ENCODE data around the gene ARHGEF12. TPM values are rescaled to one million over a fixed set of nuclear protein-coding genes. Genes with fewer than 3 reads are reported as not detected.
A peak's percentile ranks its signal among the peaks of the same experiment; 100 is the strongest.

The ARHGEF12 gene
- total RNA-seq, 1 experiment from 2014 or later: 20.8 TPM

GRCh38 chr11:120424185-120424969, 88.2 kb downstream of the ARHGEF12 start:
- no peak for DNase-seq (ENCODE audit: low read depth)

- DNase-seq (ENCODE audit: low read depth): no peak
These were observed 88.7 kb downstream of the ARHGEF12 start for GRCh38 chr11:120424970-120425332.

GRCh38 chr11:120425527-120425926, 89.3 kb downstream of the ARHGEF12 start:
- DNase-seq (ENCODE audit: low read depth): no peak

GRCh38 chr11:120430146-120430545, 93.9 kb downstream of the ARHGEF12 start:
- no peak for DNase-seq (ENCODE audit: low read depth)

DNA sequence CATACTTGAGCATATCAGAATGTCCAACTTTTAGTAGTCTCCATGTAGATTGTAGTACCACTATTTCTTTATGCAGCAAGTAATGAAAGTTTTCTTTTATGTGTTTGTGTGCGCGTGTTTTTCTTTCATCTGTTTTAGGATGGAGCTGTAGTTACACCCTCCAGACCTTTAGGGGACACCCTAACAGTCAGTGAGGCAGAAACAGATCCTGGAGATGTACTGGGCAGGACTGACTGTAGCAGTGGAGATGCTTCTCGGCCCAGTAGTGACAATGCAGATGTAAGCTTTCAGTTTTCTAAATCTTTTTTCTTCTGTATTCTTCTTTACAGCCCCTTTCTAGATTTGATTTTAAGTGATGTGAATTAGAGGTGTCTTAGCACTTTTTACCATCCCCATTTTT, 95.4 kb downstream of the ARHGEF12 start:
- DNase-seq (ENCODE audit: low read depth): peak; percentile 70

- peak; percentile 95 for DNase-seq (ENCODE audit: low read depth)
These were observed 96.1 kb downstream of the ARHGEF12 start for GRCh38 chr11:120432056-120433018.

- no peak for DNase-seq (ENCODE audit: low read depth)
These were observed 105.4 kb downstream of the ARHGEF12 start for GRCh38 chr11:120441592-120441991.

- DNase-seq (ENCODE audit: low read depth): no peak
These were observed 105.8 kb downstream of the ARHGEF12 start for GRCh38 chr11:120442031-120442430.

- DNase-seq (ENCODE audit: low read depth): no peak
These were observed 110.6 kb downstream of the ARHGEF12 start for GRCh38 chr11:120446802-120447201.

GRCh38 chr11:120448240-120448639, 112.0 kb downstream of the ARHGEF12 start:
- DNase-seq (ENCODE audit: low read depth): no peak

- DNase-seq (ENCODE audit: low read depth): no peak
These were observed 119.3 kb downstream of the ARHGEF12 start for GRCh38 chr11:120455487-120455886.

DNA sequence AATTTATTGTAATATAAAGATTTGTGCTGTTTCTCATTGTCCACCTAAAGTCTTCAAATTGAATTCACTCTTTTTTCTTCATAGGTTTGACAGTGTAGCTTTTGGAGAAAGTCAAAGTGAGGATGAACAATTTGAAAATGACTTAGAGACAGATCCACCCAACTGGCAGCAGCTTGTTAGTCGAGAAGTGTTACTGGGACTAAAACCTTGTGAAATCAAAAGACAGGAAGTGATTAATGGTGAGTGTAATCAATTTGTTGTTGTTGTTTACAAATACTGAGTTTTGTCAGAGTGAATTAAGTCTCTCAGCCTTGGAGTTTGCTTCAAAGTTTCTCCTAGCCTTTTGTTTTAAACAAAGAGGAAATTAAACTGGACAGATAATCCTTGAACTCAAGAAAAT, 121.8 kb downstream of the ARHGEF12 start:
- no peak for DNase-seq (ENCODE audit: low read depth)

GRCh38 chr11:120462825-120463224, 126.6 kb downstream of the ARHGEF12 start:
- DNase-seq (ENCODE audit: low read depth): no peak

- DNase-seq (ENCODE audit: low read depth): no peak
These were observed 129.8 kb downstream of the ARHGEF12 start for GRCh38 chr11:120465921-120466534.

DNA sequence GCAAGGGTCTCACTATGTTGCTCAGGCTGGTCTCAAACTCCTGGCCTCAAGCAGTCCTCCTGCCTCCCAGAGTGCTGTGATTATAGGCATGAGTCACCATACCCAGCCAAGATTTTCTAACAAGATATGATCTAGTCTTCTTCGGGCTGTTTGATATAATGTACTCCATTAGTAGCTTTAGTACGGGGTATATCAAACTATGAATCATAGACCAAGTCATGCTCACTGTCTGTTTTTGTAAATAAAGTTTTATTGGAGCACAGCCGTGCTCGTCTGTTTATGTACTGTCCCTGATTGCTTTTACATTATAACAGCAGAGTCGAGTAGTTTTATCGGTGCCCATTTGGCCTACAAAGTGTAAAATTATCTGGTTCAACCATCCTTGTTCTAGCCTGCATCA, 131.4 kb downstream of the ARHGEF12 start:
- peak; percentile 24 for DNase-seq (ENCODE audit: low read depth)

DNA sequence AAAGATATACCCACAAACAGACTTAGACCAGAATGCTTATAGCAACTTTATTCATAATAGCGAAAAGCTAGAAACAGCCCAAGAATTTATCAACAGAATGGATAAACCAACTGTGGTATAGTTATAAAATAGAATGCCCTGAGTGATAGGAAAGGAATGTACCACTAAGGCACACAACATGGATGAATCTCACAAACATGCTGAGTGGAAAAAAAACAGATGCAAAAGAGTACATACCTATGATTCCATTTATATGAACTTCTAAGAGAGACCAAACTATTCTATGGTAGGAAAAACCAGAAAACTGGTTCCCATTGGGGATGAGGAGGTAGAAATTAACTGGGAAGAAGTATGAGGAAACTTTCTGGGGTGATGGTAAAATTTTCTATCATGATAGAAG, 134.9 kb downstream of the ARHGEF12 start:
- DNase-seq (ENCODE audit: low read depth): no peak

- DNase-seq (ENCODE audit: low read depth): no peak
These were observed 135.8 kb downstream of the ARHGEF12 start for GRCh38 chr11:120471994-120472393.

GRCh38 chr11:120473503-120473902, 137.3 kb downstream of the ARHGEF12 start:
- no peak for DNase-seq (ENCODE audit: low read depth)

- no peak for DNase-seq (ENCODE audit: low read depth)
These were observed 145.9 kb downstream of the ARHGEF12 start for GRCh38 chr11:120482149-120482548.

DNA sequence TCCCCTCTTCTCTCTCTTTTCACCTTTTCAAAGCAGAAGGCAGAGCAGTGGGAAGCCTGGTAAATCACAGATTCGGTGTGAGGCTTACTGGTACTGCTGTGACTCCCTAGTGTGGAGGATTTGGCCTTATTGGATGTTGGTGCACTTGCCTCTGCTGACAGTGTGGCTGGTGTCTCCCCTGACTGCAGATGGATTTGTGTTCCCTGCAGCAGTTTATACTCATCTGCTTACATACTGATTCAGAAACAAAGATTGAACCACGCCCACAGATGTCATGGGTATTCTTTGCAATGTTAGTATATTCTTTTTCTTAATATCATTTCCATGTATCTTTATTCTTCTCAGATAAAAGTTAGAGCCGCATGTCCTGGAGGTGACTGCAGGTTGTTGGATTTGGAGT, 148.5 kb downstream of the ARHGEF12 start:
- DNase-seq (ENCODE audit: low read depth): no peak

DNA sequence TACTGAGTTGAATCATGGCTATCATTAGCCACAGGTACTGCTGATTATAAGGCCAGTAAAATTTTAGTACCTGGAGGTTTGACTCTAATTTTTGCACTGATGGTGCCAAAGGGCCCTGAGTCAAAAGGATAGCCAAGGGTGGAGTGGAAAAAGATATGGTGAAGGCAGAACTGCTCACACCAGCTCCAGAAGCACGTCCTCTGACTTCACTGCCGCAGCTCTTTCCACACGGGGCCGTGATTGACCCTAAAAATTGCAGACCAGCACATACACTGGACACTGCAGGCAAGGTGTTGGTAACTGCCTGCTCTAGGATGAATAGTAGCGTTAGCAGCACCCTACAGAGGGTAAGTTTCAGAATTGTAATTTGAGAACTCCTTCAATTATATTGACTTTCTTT, 149.9 kb downstream of the ARHGEF12 start:
- DNase-seq (ENCODE audit: low read depth): no peak

- no peak for DNase-seq (ENCODE audit: low read depth)
These were observed 153.6 kb downstream of the ARHGEF12 start for GRCh38 chr11:120489799-120490198.

All from Daoy (cell line).